T-helper 17 cell (primary cell): Measurements from ENCODE around the gene UTS2R. TPM values are rescaled to one million over a fixed set of nuclear protein-coding genes. Genes with fewer than 3 reads are reported as not detected.
"Not testable (repeated sequence)": the region's sequence is repeated elsewhere in the genome, so short reads cannot be mapped to it uniquely, and the experiment has no call there.

ENCODE experiments used
- ATAC-seq: fragments of 150-1000 bp; cut with Tn5 transposase; 2 replicates; pipeline ENCODE4 v1.10.0; 2021; ENCODE audit warnings: mild to moderate bottlenecking, moderate library complexity
- DNase-seq, 3 donors: peaks; one replicate each; pipeline versions ENCODE4 v3.0.0 to v3.0.0-alpha.2; 2020 to 2021
- H3K9me3 ChIP-seq: one replicate; pipeline ENCODE4 v1.7.0; 2013; ENCODE audit warnings: low read length, mild to moderate bottlenecking; ENCODE audit not compliant: control insufficient read depth, poor library complexity, severe bottlenecking
- H3K27ac Mint-ChIP-seq: one replicate; pipeline ENCODE4 v1.8.0; 2022; ENCODE audit warnings: mild to moderate bottlenecking, moderate library complexity, mixed read lengths
- H3K27me3 Mint-ChIP-seq: one replicate; pipeline ENCODE4 v1.8.0; 2022; ENCODE audit warnings: mixed read lengths
- H3K36me3 Mint-ChIP-seq: one replicate; pipeline ENCODE4 v1.8.0; 2022; ENCODE audit warnings: low read depth, mixed read lengths
- H3K4me1 Mint-ChIP-seq: one replicate; pipeline ENCODE4 v1.8.0; 2022; ENCODE audit warnings: mild to moderate bottlenecking, mixed read lengths
- H3K4me3 Mint-ChIP-seq: one replicate; pipeline ENCODE4 v1.8.0; 2022; ENCODE audit warnings: mild to moderate bottlenecking, moderate library complexity, mixed read lengths
- total RNA-seq, 4 donors: library from RNA in 2 of 4; stranded (reverse) in 2 of 4; gene quantifications; one replicate each; pipeline ENCODE4 v1.2.3 and lab custom pipeline; 2022 to 2026

The UTS2R gene
- total RNA-seq, 2 donors from 2014 or later, result not detected

DNA sequence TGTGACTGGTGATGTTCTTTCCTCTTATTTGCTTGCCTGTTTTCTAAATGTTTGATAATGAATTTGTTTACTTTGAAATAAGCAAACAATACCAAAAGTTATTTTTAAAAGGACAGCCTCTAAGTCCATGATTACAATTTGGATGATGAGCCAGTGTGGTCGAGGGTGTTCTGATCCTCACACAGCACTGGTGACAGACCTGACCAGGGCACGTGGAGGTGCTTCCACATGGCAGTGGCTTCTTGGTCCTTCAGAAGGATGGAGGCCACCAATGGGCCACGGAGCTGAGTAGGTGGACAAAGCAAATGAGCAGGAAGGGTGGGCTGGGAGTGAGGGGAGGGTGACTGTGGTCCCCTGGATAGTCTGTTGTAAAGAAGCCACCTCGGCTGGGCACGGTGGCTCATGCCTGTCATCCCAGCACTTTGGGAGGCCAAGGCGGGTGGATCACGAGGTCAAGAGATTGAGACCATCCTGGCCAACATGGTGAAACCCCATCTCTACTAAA lies 16.7 kb upstream of the UTS2R start:
- DNase-seq (no peak), ATAC-seq (no peak)
- no peaks in the 10 kb centered on the region for H3K9me3 ChIP-seq
- H3K27me3 Mint-ChIP-seq, result peaks cover 28% of the 10 kb centered on the region
- no peak overlapping the region for H3K4me3 Mint-ChIP-seq
- peaks cover 11% of the 10 kb centered on the region for H3K4me1 Mint-ChIP-seq
- peaks cover 8% of the 10 kb centered on the region for H3K36me3 Mint-ChIP-seq
- no peak overlapping the region for H3K27ac Mint-ChIP-seq

DNA sequence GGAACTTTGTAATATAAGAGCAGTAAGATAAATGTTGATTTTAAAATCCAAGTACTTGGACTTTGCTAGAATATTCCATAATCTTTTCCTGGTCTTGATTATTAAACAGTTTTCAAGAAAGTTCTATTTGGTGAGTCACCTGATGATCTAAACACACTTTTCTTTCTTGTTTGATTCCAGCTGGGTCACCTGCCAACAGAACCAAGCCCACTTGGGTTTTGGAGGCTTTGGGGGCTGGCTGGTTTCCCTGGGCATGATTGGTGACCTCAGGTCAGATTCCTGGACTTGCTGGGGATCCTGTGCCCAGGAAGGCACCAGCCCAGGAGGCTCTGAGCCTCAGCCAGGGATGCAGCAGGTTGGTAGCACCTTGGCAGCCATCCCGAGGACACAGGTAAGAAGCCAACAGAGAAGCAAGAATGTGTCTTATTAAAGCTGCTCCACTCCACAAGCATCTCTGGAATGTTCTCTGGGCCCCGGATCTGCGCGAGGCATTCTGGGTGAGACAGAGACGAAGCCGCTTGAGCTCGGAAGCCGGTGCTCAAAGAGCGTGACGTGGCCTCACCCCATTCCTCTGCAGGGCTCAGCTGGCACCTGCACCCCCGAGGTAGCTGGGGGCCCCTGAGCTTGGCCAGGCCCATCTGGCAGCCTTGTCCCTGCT lies 15.7 kb upstream of the UTS2R start:
- Mint-ChIP-seq H3K27me3 (peaks cover 28% of the 10 kb centered on the region), H3K27ac (no peak overlapping the region), H3K4me3 (no peak overlapping the region), H3K36me3 (peaks cover 8% of the 10 kb centered on the region), H3K4me1 (peaks cover 11% of the 10 kb centered on the region)
- DNase-seq (no peak), ATAC-seq (no peak)
- H3K9me3 ChIP-seq, result no peaks in the 10 kb centered on the region

DNA sequence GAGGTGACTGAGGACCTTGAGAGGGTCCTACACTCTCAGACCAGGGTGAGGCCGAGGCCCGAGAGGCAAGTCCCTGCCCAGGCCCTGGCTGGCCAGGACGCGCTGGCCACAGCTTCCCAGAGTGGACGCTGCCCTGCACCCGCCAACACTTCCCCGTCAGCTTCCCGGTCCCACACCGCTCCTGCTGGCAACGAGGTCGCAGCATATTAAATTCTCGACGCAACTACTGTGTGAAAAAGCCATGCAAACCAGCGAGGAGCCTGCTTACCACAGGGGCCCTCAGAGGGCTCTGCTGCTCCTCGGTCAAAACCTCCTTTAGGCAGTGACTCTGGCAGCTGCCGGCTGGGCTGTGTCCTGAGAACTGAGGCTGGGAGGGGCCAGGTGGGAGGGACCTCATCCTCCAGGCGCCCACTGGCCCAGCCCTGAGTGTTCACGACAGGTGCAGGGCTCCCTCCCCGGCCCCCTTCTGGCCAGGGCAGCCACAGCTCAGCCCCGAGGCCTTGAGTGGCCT lies 14.7 kb upstream of the UTS2R start:
- no peaks in the 10 kb centered on the region for H3K9me3 ChIP-seq
- no peak for ATAC-seq
- no peak overlapping the region for H3K4me3 Mint-ChIP-seq

DNA sequence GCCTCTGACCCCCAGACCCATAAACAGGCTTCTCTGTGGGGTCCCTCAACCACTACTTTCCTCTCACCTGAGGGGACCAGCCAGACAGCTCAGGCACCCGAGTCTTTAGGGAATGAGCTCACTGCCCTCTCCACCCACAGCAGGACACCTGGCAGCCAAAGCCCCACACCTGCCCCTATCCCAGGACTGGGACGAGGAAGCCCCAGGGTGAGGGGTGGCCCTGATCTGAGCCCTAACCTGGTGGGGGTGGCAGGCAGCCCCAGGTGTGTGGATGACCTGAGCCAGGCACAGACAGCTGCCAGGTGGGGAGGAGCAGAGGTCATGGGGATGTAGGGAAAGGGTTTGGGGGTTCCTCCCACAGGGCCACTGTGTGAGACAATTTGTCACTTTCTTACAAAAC lies 14.2 kb upstream of the UTS2R start:
- no peaks in the 10 kb centered on the region for H3K9me3 ChIP-seq
- peaks cover 20% of the 10 kb centered on the region for H3K27me3 Mint-ChIP-seq
- H3K36me3 Mint-ChIP-seq, result peaks cover 8% of the 10 kb centered on the region
- DNase-seq (no peak), ATAC-seq (no peak)
- H3K27ac Mint-ChIP-seq, result no peak overlapping the region
- H3K4me1 Mint-ChIP-seq, result peaks cover 6% of the 10 kb centered on the region
- H3K4me3 Mint-ChIP-seq, result no peak overlapping the region

More for the DNA sequence above, 14.7 kb upstream of the UTS2R start:
- Mint-ChIP-seq H3K27ac (no peak overlapping the region), H3K4me1 (peaks cover 8% of the 10 kb centered on the region), H3K36me3 (peaks cover 8% of the 10 kb centered on the region), H3K27me3 (peaks cover 21% of the 10 kb centered on the region)
- no peak for DNase-seq

GRCh38 chr17:82358465-82359350 lies 12.9 kb upstream of the UTS2R start, which contains the start of gene TEX19:
Gene TEX19, plus strand, starts transcription at chr17:82359247. Its CDS starts 2,904 bp downstream, at chr17:82362151.
- ATAC-seq (peak; percentile 83), DNase-seq (no peak)
- H3K4me1 Mint-ChIP-seq, result peaks cover 6% of the 10 kb centered on the region
- no peaks in the 10 kb centered on the region for H3K9me3 ChIP-seq
- peaks cover 20% of the 10 kb centered on the region for H3K27me3 Mint-ChIP-seq
- H3K4me3 Mint-ChIP-seq, result peak within 1 kb of the TSS; percentile 66
- peaks cover 8% of the 10 kb centered on the region for H3K36me3 Mint-ChIP-seq
- H3K27ac Mint-ChIP-seq, result peak within 1 kb of the TSS; percentile 54

DNA sequence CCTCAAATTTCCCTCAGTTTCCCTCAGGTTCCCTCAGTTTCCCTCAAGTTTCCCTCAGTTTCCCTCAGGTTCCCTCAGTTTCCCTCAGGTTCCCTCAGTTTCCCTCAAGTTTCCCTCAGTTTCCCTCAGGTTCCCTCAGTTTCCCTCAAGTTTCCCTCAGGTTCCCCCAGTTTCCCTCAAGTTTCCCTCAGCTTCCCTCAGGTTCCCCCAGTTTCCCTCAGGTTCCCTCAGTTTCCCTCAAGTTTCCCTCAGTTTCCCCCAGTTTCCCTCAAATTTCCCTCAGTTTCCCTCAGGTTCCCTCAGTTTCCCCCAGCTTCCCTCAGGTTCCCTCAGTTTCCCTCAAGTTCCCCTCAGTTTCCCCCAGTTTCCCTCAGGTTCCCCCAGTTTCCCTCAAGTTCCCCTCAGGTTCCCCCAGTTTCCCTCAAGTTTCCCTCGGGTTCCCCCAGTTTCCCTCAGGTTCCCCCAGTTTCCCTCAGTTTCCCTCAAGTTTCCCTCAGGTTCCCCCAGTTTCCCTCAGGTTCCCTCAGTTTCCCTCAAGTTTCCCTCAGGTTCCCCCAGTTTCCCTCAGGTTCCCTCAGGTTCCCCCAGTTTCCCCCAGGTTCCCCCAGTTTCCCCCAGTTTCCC lies 12.0 kb upstream of the UTS2R start:
- H3K27me3 Mint-ChIP-seq, result peaks cover 21% of the 10 kb centered on the region
- H3K27ac Mint-ChIP-seq, H3K36me3 Mint-ChIP-seq, H3K4me1 Mint-ChIP-seq, ATAC-seq, H3K4me3 Mint-ChIP-seq, DNase-seq, H3K9me3 ChIP-seq: not testable (repeated sequence)

- DNase-seq (no peak), ATAC-seq (no peak)
- Mint-ChIP-seq H3K27me3 (peaks cover 31% of the 10 kb centered on the region), H3K27ac (no peak overlapping the region), H3K4me3 (no peak overlapping the region), H3K4me1 (peaks cover 6% of the 10 kb centered on the region), H3K36me3 (peaks cover 8% of the 10 kb centered on the region)
- H3K9me3 ChIP-seq, result no peaks in the 10 kb centered on the region
These were observed 9.5 kb upstream of the UTS2R start for GRCh38 chr17:82361885-82362633.

DNA sequence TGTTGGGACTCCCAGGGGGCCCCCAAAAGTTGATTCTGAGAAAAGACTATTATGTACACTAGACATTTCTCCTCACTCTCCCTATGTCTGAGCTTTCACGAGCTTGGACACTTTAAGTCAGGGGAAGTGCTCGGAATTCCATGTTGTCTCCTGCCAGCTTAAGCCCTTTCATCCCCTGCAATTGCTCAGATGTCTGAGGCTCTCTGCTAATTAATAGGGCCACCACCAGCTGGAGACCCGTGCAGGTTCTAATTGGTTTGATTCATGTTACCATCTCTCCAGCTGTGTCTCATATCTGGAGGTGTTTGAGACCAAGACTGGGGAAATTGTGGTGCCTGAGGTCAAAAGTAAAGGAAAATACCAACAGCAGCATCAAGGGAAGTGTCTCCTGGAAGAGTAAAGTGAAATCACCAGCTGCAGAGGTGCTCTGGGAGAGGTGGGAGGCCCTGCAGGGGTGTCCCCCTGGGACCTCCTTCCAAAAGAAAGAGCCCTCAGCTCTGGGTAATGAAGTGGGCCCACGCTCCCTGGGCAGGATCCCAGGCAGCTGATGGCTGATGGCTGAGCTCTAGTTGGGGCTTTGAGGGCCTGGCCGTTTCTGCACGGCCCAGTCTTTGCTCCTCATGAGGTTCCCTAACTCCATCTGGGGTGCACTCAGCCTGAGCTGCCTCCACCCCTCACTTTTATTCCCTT lies 5.8 kb upstream of the UTS2R start:
- H3K36me3 Mint-ChIP-seq, result no peaks in the 10 kb centered on the region
- H3K27me3 Mint-ChIP-seq, result peaks cover 38% of the 10 kb centered on the region
- H3K27ac Mint-ChIP-seq, result no peak overlapping the region
- H3K4me3 Mint-ChIP-seq, result no peak overlapping the region
- ATAC-seq (no peak), DNase-seq (no peak)
- no peaks in the 10 kb centered on the region for H3K9me3 ChIP-seq
- H3K4me1 Mint-ChIP-seq, result peaks cover 2% of the 10 kb centered on the region

- peaks cover 2% of the 10 kb centered on the region for H3K36me3 Mint-ChIP-seq
- no peak for ATAC-seq
- H3K27ac Mint-ChIP-seq, result no peak overlapping the region
- DNase-seq, result no peak
- H3K4me1 Mint-ChIP-seq, result peaks cover 6% of the 10 kb centered on the region
- peaks cover 43% of the 10 kb centered on the region for H3K27me3 Mint-ChIP-seq
- no peaks in the 10 kb centered on the region for H3K9me3 ChIP-seq
- no peak overlapping the region for H3K4me3 Mint-ChIP-seq
These were observed 4.8 kb upstream of the UTS2R start for GRCh38 chr17:82366749-82367148.

- Mint-ChIP-seq H3K4me1 (peaks cover 10% of the 10 kb centered on the region), H3K27ac (no peak overlapping the region), H3K27me3 (peaks cover 49% of the 10 kb centered on the region), H3K36me3 (peaks cover 2% of the 10 kb centered on the region), H3K4me3 (no peak overlapping the region)
- ATAC-seq (no peak), DNase-seq (no peak)
- H3K9me3 ChIP-seq, result no peaks in the 10 kb centered on the region
These were observed 3.6 kb upstream of the UTS2R start for GRCh38 chr17:82367724-82368524.

DNA sequence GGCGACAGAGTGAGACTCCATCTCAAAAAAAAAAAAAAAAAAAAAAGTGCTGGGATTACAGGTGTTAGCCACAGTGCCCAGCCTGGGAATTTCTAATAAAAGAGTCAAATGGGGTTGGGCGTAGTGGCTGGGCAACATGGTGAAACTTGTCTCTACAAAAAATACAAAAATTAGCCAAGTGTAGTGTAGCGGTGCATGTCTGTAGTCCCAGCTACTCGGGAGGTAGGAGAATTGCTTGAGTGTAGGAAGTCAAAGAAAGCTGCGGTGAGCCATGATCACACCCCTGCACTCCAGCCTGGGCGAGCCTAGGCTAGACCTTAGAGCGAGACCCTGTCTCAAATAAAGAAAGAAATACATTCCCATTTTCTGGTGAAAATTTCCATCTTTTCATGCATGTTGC lies 2.4 kb upstream of the UTS2R start:
- no peaks in the 10 kb centered on the region for H3K9me3 ChIP-seq
- Mint-ChIP-seq H3K4me3 (no peak overlapping the region), H3K36me3 (peaks cover 2% of the 10 kb centered on the region), H3K27me3 (peaks cover 58% of the 10 kb centered on the region), H3K27ac (no peak overlapping the region), H3K4me1 (peaks cover 13% of the 10 kb centered on the region)
- no peak for ATAC-seq
- DNase-seq, result no peak
